ENCODE data around the gene GFAP.

GFAP gene

DNA sequence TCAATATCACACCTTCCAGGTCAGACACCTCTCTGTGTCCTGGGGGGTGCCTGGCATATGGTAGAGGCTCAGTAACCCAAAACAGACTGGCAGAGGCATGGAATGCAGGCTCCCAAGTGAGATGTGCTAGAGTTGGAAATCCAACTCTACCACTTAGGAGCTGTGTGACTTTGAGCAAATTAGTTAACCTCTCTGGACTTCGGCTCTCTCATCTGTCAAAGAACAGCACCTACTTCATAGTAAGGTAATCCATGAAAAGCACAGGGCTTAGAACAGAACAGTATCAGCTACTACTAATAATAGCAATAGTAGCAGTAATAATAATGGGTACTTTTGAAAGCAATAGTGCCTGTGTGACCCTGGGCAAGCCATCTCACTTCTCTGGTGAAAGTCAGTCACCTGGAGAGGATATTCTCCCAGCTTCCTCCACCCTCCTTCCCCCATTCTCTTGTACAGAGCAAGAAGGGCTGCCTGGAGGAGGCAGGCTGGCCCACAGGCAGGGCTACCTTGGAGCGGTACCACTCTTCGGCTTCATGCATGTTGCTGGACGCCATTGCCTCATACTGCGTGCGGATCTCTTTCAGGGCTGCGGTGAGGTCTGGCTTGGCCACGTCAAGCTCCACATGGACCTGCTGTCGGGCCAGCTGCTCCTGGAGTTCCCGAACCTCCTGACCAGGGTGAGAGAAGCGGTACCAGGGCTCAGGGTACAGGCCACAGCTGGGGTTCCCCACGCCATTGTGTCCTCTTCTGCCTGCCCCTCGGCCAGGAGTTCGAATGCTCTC, 2.3 kb downstream of the GFAP start:
- DNase-seq = no peak

- no peak for DNase-seq
These were observed 3.9 kb downstream of the GFAP start for GRCh38 chr17:44911133-44912001.

GRCh38 chr17:44910231-44911106, 4.8 kb downstream of the GFAP start:
- peak; percentile 23 for DNase-seq

DNA sequence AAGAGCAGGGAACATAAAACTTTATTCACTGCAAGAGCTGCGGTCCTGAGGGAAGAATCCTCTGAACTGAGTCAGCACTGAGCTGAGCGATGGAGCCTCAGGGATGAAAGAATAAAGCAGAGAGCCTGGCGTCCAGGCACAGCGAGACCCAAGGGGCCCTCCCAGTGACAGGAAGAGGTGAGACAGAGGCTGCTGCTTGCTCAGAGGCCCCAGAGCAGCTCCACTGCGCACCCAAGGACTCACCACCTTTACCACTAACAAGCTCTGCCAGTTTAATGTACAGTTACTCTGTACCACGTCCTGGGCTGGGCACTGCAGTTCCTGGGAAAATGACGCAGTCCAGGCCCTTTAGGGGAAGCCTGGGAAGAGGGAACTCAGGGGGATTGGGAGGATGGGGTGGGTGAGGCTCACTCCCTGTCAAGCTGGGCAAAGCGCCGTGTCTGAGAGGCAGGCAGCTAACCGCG, 5.6 kb downstream of the GFAP start:
- DNase-seq = peak; percentile 33

DNA sequence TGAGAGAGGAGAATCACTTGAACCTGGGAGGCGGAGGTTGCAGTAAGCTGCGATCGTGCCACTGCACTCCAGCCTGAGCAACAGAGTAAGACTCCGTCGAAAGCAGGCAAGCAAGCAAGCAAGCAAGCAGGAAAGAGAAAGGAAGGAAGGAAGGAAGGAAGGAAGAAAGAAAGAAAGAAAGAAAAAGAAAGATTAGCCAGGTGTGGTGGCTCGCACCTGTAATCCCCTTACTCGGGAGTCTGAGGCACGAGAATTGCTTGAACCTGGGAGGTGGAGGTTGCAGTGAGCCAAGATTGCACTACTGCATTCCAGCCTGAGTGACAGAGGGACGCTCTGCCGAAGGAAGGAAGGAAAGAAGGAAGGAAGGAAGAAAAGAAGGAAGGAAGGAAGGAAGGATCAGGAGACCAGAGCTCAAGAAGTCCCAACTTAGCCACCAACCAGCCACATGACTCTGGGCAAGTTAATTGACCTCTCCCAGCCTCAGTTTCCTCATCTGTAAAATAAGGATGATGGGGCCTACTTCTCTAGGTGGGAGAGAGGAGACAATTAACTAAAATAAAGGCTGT, 6.5 kb downstream of the GFAP start:
- no peak for DNase-seq

- DNase-seq = no peak
These were observed 7.4 kb downstream of the GFAP start for GRCh38 chr17:44907729-44908470.

- DNase-seq = no peak
These were observed 8.3 kb downstream of the GFAP start for GRCh38 chr17:44906763-44907728.

DNA sequence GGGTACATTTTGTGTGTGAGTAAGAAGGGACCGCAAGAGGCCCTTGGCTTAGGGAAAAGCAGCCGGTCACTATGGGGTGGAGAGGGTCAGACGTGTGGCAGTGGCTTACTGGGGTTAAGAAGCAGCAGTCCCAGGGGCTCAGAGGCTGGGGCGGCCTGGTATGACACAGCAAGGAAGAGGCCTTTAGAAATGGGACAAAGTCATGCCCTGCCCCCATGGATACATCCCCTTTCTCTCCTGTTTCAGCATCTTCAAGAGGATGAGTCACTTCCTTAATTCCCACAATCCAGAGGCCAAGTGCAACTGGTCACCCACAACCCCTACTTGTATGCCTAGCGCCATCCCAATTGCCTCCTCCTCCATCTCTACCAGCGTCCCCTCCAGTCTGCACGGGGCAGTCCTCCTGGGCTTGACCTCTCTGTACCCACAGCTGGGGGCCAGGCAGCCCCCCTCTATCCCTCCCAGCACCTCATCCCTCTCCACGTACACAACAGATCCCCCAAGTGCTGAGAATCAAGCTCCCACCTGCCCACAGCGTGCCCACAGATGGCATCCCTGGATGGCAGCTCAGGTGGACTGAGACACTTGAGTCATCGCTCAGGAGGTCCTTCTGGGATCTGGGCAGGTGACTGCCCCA, 9.2 kb downstream of the GFAP start:
- no peak for DNase-seq

DNA sequence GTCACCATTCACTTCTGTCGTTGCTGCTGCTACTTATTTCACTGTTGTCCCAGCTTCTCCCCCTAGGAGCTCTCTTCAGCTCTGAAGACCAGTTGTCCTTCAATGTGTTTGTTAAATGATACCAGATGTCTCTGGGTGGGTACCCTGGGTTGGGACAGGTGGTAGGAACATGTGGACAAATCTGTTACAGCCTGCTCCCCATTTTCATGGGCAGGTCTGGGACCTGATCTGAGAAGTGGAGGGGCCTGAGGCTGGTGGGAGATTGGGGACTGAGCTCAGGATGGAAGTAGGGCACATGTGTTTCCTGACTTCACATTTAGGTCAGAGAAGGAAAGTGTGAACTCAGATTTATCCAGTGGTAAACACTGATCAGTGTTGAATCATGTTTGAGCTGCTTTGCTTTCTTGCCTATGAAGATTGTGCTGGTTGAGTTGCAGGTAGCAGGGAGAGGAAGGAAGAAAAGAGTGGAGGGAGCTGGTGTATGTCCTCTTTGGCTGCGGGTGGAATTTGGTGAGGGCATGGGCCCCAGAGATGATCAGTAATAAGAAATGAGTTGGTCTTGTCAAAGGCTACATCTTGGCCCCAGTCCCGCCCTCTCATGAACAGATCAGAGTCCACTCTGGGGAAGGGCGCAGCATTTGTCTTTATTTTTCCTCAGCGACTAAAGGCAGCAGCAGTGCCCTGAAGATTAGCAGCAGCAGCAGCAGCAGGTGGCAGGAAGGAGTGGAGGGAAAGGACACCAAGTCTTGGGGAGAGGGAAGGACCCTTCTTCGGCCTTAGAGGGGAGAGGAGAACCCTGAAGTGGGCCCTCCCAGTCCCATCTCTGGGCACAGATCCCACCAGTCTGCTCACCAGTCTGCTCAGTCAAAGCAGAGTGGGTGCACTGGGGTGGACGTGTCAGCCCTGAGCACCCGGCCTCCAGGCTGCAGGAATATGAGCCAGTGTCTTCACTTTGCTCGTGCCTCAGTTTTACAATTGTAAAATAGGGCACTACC, 10.0 kb downstream of the GFAP start:
- DNase-seq = no peak

DNA sequence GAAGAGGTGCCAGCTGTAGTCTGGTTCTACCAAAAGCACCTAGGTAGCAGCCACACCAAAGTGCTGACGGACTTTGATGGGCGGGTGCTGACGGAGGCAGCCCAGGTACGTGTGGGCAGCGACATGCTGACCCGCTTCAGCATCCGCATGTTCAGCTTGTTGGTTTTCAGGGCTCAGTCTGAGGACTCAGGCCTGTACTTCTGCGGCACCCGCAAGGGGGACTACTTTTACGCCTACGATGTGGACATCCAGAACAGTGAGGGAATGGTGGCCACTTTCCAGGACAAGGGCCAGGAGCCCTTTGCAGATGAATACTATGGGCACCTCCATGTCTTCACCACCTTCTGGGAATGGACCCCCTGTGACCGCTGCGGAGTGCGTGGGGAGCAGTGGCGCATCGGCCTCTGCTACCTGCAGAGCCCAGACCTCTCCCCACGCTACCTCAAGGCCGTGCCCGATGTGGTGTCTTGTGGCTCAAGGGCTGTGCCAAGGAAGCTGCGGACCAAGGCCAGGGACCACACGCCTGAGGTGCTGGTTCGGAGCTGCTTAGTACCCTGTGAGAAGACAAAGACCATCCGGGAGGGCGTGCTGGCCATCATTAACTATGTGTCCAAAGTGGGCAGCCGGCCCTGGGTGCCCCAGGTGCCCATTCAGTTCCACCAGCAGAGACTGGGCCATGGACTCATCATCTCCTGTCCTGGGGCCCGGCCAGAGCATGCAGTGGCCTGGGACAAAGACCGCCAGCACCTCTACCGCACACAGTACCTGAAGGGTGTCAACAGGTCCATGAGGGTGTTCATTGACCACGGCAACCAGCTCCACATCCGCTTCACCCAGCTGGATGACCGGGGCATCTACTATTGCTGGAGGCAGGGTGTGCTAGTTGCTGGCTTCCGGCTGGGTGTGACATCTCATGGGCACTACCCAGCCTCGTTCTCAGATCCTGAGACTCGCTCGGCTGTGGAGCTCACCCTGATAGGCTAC, 11.0 kb downstream of the GFAP start:
- no peak for DNase-seq

GRCh38 chr17:44903012-44903685, 12.2 kb downstream of the GFAP start:
- no peak for DNase-seq

GRCh38 chr17:44902135-44902760, 13.1 kb downstream of the GFAP start:
- no peak for DNase-seq

DNA sequence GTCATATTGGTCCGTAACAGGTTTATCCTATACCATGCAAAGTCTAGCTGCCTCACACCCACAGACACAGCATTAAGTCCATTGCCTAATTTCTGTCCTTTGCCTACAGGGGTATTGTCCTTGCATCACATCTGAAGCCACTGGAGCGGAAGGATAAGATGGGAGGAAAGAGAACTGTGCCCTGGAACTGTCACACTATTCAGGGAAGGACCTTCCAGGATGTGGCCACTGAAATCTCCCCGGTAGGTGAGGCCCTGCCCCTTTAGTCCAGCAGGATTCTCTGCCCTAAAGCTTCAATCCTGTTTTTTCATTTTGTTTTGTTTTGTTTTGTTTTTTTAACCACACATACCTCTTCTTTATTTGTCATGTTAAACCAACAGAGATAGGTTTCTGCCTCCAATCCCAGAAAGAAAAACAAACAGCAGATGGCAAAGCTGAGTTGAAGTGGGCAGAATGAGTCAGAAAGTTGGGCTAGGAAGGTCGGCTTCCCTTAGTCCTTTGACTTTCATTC, 13.8 kb downstream of the GFAP start:
- no peak for DNase-seq

- no peak for DNase-seq
These were observed 14.4 kb downstream of the GFAP start for GRCh38 chr17:44900894-44901293.

DNA sequence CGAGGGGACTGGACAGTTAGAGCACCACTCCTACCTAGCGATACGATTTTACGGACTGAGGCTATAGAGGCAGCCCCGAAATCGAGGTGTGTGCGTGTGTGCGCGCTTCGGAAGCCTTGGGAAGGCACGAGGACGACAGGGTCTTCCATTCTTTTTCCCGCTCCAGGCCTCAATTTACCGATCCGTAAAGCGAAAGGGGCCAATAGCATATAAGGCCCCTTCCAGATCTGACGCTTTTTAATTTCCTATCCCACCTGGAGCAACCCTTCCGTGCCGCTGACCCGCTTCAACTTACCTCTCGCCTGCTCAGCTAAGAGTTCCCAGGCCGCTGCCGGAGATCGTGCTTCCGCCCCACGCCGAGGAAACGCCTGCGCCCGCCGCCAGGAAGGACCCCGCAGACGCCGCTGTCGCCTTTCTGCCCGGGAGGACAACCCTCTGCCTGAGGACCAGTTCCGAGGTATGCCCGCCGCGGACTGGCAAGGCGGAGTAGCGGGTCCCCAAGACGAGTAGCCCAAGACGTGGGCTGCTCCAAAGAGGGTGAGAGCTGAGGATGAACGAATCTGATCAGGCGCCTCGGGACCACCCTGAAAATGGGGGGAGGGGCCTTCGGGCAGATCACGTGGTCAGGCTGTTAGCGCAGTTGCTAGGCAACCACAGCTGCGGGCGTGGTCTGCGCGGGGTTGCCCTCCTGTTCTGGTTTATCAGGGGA, 16.1 kb downstream of the GFAP start, which contains the start of gene EFTUD2:
Gene EFTUD2, minus strand, starts transcription at position 372 of the 709 bp plus-strand sequence. CDS start 4,924 bp downstream, outside the sequence.
- DNase-seq = peak; percentile 95

DNA sequence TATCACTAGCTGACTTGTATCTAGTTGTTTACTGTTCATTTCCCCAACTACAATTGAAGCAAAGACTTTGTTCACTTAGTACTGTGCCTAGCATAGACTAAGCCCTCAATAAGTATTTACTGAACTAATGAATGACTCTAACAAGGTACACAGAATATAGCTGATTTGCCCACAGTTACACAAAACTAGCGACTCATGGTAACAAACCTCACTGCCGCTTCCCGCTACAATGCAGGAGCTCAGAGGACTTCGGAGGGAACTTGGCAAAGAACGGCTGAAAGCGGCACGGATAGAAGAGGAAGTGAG, 16.6 kb downstream of the GFAP start:
- no peak for DNase-seq

Data from left hindlimb (tissue), 1 donor.